SK-N-SH (cell line): ENCODE data around the gene JAG2. TPM values are rescaled to one million over a fixed set of nuclear protein-coding genes. Genes with fewer than 3 reads are reported as not detected.

Source experiments
- CTCF ChIA-PET: fragments of 300-600, 350-600 bp; formaldehyde crosslinking; extraction: SDS; loops from one replicate; lab custom pipeline; 2021; lab: Yijun Ruan, JAX
- POLR2A ChIA-PET: fragments of 350-600 bp; sonication (Branson Sonifier 250); formaldehyde crosslinking; extraction: SDS; loops from one replicate; lab custom pipeline; 2020; ENCODE audit warnings: antibody characterized with exemption, inconsistent platforms; lab: Yijun Ruan, JAX
- DNase-seq: peaks from one replicate; pipeline ENCODE4 v3.0.0; 2012
- H2AFZ ChIP-seq: fragments of 200-600 bp; sonication (generic); 2 replicates; pipeline ENCODE4 v1.8.1; 2016; ENCODE audit warnings: antibody characterized with exemption, mild to moderate bottlenecking, low read depth
- H3F3A ChIP-seq: fragments of 200-600 bp; sonication (generic); replicated peaks from 2 replicates; pipeline ENCODE3; 2016; ENCODE audit warnings: antibody characterized with exemption, mild to moderate bottlenecking; ENCODE audit not compliant: insufficient read depth
- H3K27ac ChIP-seq, 2 experiments: fragments of 200-500 bp in 1 of 2; fragments of 200-600 bp in 1 of 2; sonication (Bioruptor generic) in 1 of 2; sonication (generic), shearing (Covaris generic) in 1 of 2; 2 replicates each; pipeline versions ENCODE4 v1.5.1 to v1.6.1; 2014 to 2016; ENCODE audit warnings: low read depth in 2 of 2, inconsistent platforms in 1 of 2, low read length in 1 of 2, mild to moderate bottlenecking in 1 of 2, mixed read lengths in 1 of 2
- H3K27me3 ChIP-seq: fragments of 200-600 bp; sonication (generic), shearing (Covaris generic); 2 replicates; pipeline ENCODE4 v1.6.1; 2016; ENCODE audit warnings: mixed run types; ENCODE audit not compliant: insufficient read depth
- H3K36me3 ChIP-seq, 2 experiments: fragments of 200-500 bp in 1 of 2; fragments of 200-600 bp in 1 of 2; sonication (Bioruptor generic) in 1 of 2; sonication (generic) in 1 of 2; replicated peaks in 1 of 2; 2 replicates each; pipeline versions ENCODE3 to v1.5.1; 2014 to 2016; ENCODE audit warnings: low read length in 1 of 2, mild to moderate bottlenecking in 1 of 2; ENCODE audit not compliant: insufficient read depth in 2 of 2, control insufficient read depth in 1 of 2
- H3K4me1 ChIP-seq, 2 experiments: fragments of 200-500 bp in 1 of 2; fragments of 200-600 bp in 1 of 2; sonication (Bioruptor generic) in 1 of 2; sonication (generic), shearing (Covaris generic) in 1 of 2; 2 replicates each; pipeline versions ENCODE4 v1.5.1 to v1.6.1; 2014 to 2016; ENCODE audit warnings: low read depth in 1 of 2, low read length in 1 of 2, mixed run types in 1 of 2; ENCODE audit not compliant: insufficient read depth in 2 of 2, control insufficient read depth in 1 of 2
- H3K4me2 ChIP-seq: fragments of 200-600 bp; sonication (generic), shearing (Covaris generic); 2 replicates; pipeline ENCODE4 v1.6.1; 2017; ENCODE audit warnings: mixed run types
- H3K4me3 ChIP-seq, 2 experiments: fragments of 200-500 bp in 1 of 2; fragments of 200-600 bp in 1 of 2; sonication (Bioruptor generic) in 1 of 2; sonication (generic), shearing (Covaris generic) in 1 of 2; 2 replicates each; pipeline versions ENCODE4 v1.5.1 to v1.8.1; 2014 to 2016; ENCODE audit warnings: low read depth in 2 of 2, inconsistent platforms in 1 of 2, low read length in 1 of 2, mild to moderate bottlenecking in 1 of 2, mixed read lengths in 1 of 2, moderate library complexity in 1 of 2
- H3K79me2 ChIP-seq: fragments of 200-600 bp; sonication (generic); 2 replicates; pipeline ENCODE4 v1.8.1; 2017; ENCODE audit warnings: mild to moderate bottlenecking; ENCODE audit not compliant: insufficient read depth
- H3K9ac ChIP-seq: fragments of 200-600 bp; sonication (generic); 2 replicates; pipeline ENCODE4 v1.6.1; 2017; ENCODE audit warnings: mixed run types
- H3K9me2 ChIP-seq: fragments of 200-600 bp; sonication (generic); 2 replicates; pipeline ENCODE4 v1.6.1; 2017; ENCODE audit warnings: mixed run types
- H3K9me3 ChIP-seq: fragments of 200-600 bp; sonication (generic); 2 replicates; pipeline ENCODE4 v1.6.1; 2017; ENCODE audit warnings: mixed run types, mild to moderate bottlenecking, moderate library complexity
- H4K20me1 ChIP-seq: fragments of 200-600 bp; sonication (generic); 2 replicates; pipeline ENCODE4 v1.6.1; 2017; ENCODE audit warnings: mild to moderate bottlenecking, mixed run types; ENCODE audit not compliant: insufficient read depth
- FOXM1 ChIP-seq: IDR thresholded peaks from 2 replicates; pipeline ENCODE4 v1.4.0; 2012; ENCODE audit warnings: low read depth, mild to moderate bottlenecking
- GATA2 ChIP-seq: sonication (generic); formaldehyde crosslinking; IDR thresholded peaks from 2 replicates; pipeline ENCODE4 v1.5.0; 2020; ENCODE audit warnings: mild to moderate bottlenecking, missing genetic modification reagents
- NRF1 ChIP-seq: IDR thresholded peaks from 2 replicates; pipeline ENCODE4 v1.6.1; 2012; ENCODE audit warnings: low read depth, mild to moderate bottlenecking, low read length
- RAD21 ChIP-seq: IDR thresholded peaks from 2 replicates; pipeline ENCODE4 v1.6.1; 2012; ENCODE audit warnings: mild to moderate bottlenecking, low read length
- RFX5 ChIP-seq: IDR thresholded peaks from 2 replicates; pipeline ENCODE4 v1.6.1; 2012; ENCODE audit warnings: mild to moderate bottlenecking, improper control_type of control experiment, low read length
- WGBS: methylation state at CpG from one replicate; pipeline ENCODE4 v1.1.6; 2017; ENCODE audit warnings: low lambda C conversion rate; 5-methylcytosine and 5-hydroxymethylcytosine counted together
- polyA plus RNA-seq, 3 experiments: library from polyadenylated mRNA; depleted of rRNA; stranded (reverse); fragments of >200 nt; gene quantifications; 2 replicates each; pipeline ENCODE4 v1.2.3, GENCODE V29; 2012
- TF ChIP-seq, protein P1 (sequence below): IDR thresholded peaks from 2 replicates; pipeline ENCODE4 v1.4.0; 2012; ENCODE audit warnings: low read depth, borderline replicate concordance
- TF ChIP-seq, protein P2 (sequence below): IDR thresholded peaks from 2 replicates; pipeline ENCODE4 v1.4.0; 2012; ENCODE audit warnings: low read depth
- TF ChIP-seq, protein P3 (sequence below): IDR thresholded peaks from 2 replicates; pipeline ENCODE4 v1.4.0; 2012; ENCODE audit warnings: low read depth, borderline replicate concordance
- TF ChIP-seq, protein P4 (sequence below): IDR thresholded peaks from 2 replicates; pipeline ENCODE4 v1.6.1; 2012; ENCODE audit warnings: mild to moderate bottlenecking, low read depth, low read length, moderate library complexity

Gene JAG2
- polyA plus RNA-seq, 1 of the 3 experiments (the other 2 are of a cell fraction): 1.7 TPM

DNA sequence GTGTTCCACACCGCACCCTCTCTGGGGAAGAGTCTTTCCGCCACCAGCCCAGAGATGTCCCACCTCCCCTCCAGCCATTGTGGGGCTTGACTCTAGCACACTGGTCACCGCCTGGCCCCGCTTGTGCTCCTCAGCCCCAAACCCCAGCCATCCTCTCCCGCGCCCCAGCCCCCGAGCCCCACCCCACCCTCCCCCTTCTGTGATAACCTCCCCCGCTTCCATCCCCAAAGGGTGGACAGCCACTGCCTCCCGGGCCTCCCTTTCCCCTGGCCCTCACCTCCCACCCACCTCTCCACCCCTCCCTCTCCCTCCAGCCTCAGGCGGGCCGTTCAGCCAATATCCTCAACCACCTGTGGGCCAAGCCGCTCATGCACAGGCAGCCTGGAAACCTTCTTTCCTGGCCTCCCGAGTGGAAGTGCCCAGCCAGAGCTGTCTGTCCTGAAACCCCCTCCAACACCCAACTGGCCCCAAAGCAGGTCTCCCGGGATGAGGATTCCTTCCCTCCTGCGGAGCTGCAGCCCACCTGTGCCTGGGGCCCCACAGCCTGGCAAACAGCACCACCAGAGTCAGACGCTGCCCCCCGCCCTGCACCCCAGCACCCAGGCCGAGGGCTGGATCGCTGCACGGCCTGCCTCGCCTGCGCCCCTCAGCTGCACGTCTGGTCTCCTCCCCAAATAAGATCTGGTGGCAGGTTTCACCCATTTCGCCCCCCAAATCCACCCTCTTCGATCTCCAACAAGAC lies 39.6 kb upstream of the JAG2 start:
- Histone ChIP-seq H3K27me3 (no peaks in the 10 kb centered on the region), H3K4me1 (peaks cover 0 to 97% of the 10 kb centered on the region in 2 experiments; a peak in 1 of 4 replicates), H3K4me2 (no peak overlapping the region), H3K9me3 (no peaks in the 10 kb centered on the region), H3K79me2 (no peaks in the 10 kb centered on the region), H3K36me3 (peaks cover 0 to 14% of the 10 kb centered on the region in 2 experiments), H3K9me2 (no peaks in the 10 kb centered on the region), H2AFZ (no peak overlapping the region), H4K20me1 (no peaks in the 10 kb centered on the region), H3K9ac (no peak overlapping the region), H3K4me3 (no peak overlapping the region), H3F3A (no peaks in the 10 kb centered on the region), H3K27ac (peak overlapping the region in 1 of 2 experiments; percentile 87; a peak in 2 of 4 replicates)
- 93% methylated on average over 22 of the region's 25 CpGs for WGBS
- POLR2A ChIA-PET: no interaction called here
- DNase-seq: no peak
- TF ChIP-seq, protein P1, sequence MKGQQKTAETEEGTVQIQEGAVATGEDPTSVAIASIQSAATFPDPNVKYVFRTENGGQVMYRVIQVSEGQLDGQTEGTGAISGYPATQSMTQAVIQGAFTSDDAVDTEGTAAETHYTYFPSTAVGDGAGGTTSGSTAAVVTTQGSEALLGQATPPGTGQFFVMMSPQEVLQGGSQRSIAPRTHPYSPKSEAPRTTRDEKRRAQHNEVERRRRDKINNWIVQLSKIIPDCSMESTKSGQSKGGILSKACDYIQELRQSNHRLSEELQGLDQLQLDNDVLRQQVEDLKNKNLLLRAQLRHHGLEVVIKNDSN: no peak
- TF ChIP-seq NRF1 (no peak), FOXM1 (no peak)
- TF ChIP-seq, protein P2, sequence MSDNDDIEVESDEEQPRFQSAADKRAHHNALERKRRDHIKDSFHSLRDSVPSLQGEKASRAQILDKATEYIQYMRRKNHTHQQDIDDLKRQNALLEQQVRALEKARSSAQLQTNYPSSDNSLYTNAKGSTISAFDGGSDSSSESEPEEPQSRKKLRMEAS: no peak
- CTCF ChIA-PET: interaction anchor here (1.1 to 1.7 kb wide), 5 partner anchors 35 to 162 kb away, joined by 3 to 5 read pairs (median 4); no protein-coding TSS in a partner anchor

DNA sequence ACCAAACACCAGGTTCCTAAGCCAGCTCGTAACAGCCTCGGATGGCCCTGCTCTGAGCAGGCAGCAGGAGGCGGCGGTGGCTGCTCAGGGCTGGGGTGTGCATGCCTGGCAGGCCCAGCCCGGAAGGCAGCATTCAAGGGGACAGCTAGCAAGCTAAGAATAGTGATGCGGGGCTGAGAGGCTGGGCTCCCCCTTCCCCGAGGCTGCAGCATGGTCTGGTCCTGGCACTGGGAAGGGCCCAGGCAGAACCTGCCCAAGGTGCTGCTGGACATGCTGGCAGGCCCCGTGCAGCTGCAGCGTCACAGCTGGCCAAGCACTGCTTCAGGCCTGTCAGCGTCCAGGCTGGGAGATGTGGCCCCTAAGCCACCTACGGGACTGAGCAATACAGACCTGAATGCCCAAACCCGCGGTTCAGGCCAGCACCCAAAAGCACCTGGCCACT lies 38.9 kb upstream of the JAG2 start:
- ChIA-PET CTCF (interaction anchor here (0.7 to 2.4 kb wide), 8 partner anchors 12 to 162 kb away, joined by 3 to 10 read pairs (median 4); no protein-coding TSS in a partner anchor), POLR2A (no interaction called here)
- no peak overlapping the region for H3K4me3 ChIP-seq
- no peaks in the 10 kb centered on the region for H4K20me1 ChIP-seq
- DNase-seq: no peak
- peak overlapping the region in 1 of 2 experiments; percentile 20; a peak in 1 of 4 replicates for H3K27ac ChIP-seq
- no peaks in the 10 kb centered on the region for H3K9me2 ChIP-seq
- TF ChIP-seq RAD21: 0 out of 2 replicates have a peak, but pooled peaks have one; percentile 3
- TF ChIP-seq, protein P1: no peak
- peaks cover 0 to 10% of the 10 kb centered on the region in 2 experiments for H3K36me3 ChIP-seq
- no peak overlapping the region for H2AFZ ChIP-seq
- H3F3A ChIP-seq: no peaks in the 10 kb centered on the region
- H3K9me3 ChIP-seq: no peaks in the 10 kb centered on the region
- H3K9ac ChIP-seq: no peak overlapping the region
- no peak overlapping the region for H3K4me2 ChIP-seq
- no peaks in the 10 kb centered on the region for H3K79me2 ChIP-seq
- no peaks in the 10 kb centered on the region for H3K27me3 ChIP-seq
- WGBS: 94% methylated on average over 8 of the region's 13 CpGs
- peaks cover 0 to 96% of the 10 kb centered on the region in 2 experiments; a peak in 1 of 4 replicates for H3K4me1 ChIP-seq

DNA sequence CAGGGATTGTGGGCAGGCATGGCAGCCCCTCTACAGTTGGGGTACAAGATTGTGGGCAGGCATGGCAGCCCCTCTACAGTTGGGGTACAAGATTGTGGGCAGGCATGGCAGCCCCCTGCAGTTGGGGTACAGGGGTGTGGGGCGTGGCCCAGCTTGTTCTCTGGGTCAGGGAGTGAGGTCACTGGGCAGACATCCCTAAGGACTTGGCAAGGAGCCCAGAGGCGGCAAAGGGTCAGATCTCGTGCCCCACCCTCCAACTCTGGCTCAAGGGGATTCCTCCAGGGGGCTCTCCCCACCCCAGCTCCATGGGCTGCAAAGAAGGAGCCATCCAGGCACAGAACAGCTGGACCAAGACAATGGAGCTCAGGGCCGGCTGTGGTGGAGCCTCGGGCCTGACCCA lies 38.3 kb upstream of the JAG2 start:
- no peak overlapping the region for H3K9ac ChIP-seq
- H2AFZ ChIP-seq: no peak overlapping the region
- no peak overlapping the region for H3K4me2 ChIP-seq
- no peaks in the 10 kb centered on the region for H4K20me1 ChIP-seq
- H3K4me1 ChIP-seq: peaks cover 0 to 96% of the 10 kb centered on the region in 2 experiments; a peak in 1 of 4 replicates
- POLR2A ChIA-PET: no interaction called here
- H3K27ac ChIP-seq: peak overlapping the region in 1 of 2 experiments; percentile 22; a peak in 1 of 4 replicates
- no peak overlapping the region for H3K4me3 ChIP-seq
- CTCF ChIA-PET: interaction anchor here (0.7 to 2.4 kb wide), 9 partner anchors 12 to 161 kb away, joined by 3 to 10 read pairs (median 4); partner anchors contain the start of gene BTBD6
- no peak for DNase-seq
- no peaks in the 10 kb centered on the region for H3K27me3 ChIP-seq
- H3K36me3 ChIP-seq: peaks cover 0 to 10% of the 10 kb centered on the region in 2 experiments
- H3F3A ChIP-seq: no peaks in the 10 kb centered on the region
- no peaks in the 10 kb centered on the region for H3K9me2 ChIP-seq
- H3K79me2 ChIP-seq: no peaks in the 10 kb centered on the region
- WGBS: 80% methylated on average over 2 of the region's 5 CpGs
- H3K9me3 ChIP-seq: no peaks in the 10 kb centered on the region
- TF ChIP-seq, protein P3, sequence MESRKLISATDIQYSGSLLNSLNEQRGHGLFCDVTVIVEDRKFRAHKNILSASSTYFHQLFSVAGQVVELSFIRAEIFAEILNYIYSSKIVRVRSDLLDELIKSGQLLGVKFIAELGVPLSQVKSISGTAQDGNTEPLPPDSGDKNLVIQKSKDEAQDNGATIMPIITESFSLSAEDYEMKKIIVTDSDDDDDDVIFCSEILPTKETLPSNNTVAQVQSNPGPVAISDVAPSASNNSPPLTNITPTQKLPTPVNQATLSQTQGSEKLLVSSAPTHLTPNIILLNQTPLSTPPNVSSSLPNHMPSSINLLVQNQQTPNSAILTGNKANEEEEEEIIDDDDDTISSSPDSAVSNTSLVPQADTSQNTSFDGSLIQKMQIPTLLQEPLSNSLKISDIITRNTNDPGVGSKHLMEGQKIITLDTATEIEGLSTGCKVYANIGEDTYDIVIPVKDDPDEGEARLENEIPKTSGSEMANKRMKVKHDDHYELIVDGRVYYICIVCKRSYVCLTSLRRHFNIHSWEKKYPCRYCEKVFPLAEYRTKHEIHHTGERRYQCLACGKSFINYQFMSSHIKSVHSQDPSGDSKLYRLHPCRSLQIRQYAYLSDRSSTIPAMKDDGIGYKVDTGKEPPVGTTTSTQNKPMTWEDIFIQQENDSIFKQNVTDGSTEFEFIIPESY: no peak
- no peak for TF ChIP-seq RFX5
- TF ChIP-seq, protein P1: no peak
- TF ChIP-seq, protein P4, sequence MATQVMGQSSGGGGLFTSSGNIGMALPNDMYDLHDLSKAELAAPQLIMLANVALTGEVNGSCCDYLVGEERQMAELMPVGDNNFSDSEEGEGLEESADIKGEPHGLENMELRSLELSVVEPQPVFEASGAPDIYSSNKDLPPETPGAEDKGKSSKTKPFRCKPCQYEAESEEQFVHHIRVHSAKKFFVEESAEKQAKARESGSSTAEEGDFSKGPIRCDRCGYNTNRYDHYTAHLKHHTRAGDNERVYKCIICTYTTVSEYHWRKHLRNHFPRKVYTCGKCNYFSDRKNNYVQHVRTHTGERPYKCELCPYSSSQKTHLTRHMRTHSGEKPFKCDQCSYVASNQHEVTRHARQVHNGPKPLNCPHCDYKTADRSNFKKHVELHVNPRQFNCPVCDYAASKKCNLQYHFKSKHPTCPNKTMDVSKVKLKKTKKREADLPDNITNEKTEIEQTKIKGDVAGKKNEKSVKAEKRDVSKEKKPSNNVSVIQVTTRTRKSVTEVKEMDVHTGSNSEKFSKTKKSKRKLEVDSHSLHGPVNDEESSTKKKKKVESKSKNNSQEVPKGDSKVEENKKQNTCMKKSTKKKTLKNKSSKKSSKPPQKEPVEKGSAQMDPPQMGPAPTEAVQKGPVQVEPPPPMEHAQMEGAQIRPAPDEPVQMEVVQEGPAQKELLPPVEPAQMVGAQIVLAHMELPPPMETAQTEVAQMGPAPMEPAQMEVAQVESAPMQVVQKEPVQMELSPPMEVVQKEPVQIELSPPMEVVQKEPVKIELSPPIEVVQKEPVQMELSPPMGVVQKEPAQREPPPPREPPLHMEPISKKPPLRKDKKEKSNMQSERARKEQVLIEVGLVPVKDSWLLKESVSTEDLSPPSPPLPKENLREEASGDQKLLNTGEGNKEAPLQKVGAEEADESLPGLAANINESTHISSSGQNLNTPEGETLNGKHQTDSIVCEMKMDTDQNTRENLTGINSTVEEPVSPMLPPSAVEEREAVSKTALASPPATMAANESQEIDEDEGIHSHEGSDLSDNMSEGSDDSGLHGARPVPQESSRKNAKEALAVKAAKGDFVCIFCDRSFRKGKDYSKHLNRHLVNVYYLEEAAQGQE: no peak
- TF ChIP-seq GATA2 (CRISPR knock-in tag): no peak
